GM19035 (cell line): Measurements from ENCODE around the gene RAB13.

Source experiments
- ATAC-seq: cut with Tn5 transposase; IDR thresholded peaks from one replicate; pipeline ENCODE4 v1.9.1; 2021; ENCODE audit not compliant: unreplicated experiment

Gene RAB13

DNA sequence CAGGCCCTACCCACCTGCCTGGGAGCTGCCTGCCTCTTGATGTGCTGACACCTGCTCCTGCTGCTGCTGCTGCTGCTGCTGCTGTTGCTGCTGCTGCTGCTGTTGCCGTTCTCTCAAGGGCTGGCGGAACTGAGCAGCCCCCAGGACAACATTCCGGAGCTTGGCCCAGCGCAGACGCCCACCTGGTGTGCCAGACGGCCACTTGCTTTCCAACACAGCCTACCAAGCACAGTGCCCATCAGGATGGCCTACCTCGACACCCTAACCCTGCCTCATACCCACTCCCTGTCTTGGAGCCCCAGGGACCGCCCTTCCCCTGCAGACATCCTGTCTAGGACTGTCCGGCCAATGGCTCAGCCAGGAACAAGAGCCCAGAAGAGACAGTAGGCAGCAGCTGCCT is 51.4 kb downstream of the RAB13 start:
- ATAC-seq, result no peak

DNA sequence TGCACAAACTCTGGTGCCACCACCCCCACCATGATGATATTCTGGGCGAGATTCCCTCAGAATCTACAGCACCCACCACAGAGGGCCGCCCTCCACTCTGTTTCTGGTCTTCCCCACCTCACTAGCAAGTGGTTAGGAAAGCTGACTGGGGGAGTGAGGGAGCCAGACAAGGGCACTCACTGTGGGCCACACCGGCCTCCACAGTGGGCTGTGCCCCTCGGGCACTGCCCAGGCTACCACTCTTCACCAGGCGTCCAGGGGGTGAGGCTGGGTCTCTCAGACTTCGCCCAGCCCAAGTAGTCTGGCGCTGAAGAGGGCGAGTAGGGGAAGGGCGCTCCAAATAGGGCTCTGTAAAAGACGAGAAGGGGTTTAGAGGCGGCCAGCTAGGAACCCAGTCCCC is 52.2 kb downstream of the RAB13 start:
- ATAC-seq, result no peak

DNA sequence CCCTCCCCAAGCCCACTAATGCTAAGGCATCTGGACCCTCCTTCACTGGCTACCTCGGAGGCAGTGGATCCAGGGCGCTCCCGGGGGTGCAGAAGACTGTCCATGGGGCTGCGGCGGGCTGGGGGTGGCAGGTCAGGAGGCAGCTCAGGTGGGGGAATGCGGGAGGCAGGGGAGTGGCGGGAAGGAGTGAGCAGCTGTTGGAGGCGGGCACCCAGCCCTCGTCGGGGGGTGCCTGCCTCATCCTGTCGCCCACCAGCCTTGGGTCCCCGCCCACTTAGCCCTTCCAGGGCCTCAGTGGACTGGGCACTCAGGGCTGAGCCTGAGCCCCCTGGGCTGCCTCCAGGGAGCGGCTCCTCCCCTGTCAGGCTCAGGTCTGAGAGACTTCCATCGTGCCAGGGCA is 52.7 kb downstream of the RAB13 start:
- ATAC-seq, result no peak

DNA sequence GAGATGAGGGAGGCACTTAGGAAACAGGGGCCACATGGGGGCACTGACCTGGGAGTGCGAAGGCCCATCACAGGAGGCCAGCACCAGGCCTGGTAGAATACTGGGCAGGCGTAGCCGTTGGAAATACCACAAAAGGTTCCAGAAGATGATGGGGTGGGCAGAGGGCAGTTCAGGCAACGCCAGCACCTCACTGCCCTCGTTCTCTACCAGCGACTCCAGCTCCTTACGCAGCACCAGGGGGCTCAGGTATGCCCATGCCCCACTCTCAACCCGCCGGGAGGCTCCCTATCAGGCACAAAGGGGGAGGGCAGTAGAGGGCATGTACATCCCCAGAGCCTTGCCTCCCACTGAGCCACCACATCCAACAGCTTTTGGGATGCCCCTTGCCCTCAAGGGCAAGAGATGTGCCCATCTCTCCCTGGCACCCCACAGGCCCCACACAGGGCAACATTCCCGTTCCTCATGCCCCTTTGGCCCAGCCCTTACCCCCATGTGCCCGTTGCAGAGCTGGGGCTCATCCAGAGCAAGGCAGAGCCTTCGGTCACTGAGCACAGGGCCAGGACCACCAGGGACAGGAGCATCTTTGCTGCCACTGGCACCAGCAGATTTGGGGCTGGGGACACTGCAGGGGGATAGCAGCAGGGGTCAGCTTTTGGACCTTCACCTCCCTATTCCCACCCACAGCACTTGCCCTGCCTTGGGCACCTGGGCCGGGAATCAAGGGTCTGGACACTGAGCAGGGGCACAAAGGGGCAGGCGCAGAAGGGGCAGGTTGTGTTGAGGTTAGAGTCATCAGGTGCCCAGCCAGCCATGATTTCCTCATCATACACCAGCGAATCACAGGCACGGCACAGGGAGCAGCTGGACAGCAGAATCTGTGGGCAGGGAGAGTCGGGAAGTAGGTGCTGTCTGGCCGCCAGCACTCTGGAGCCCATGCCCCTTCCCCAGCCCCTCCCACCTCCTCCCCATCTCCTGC is 53.7 kb downstream of the RAB13 start:
- ATAC-seq, result no peak
